Erythroblast (primary cell): ENCODE data around the gene GLCE.

Experiments
- GATA1 ChIP-seq: IDR thresholded peaks from 2 replicates; pipeline ENCODE4 v1.6.1; 2011; ENCODE audit warnings: low read depth, mild to moderate bottlenecking, control low read depth, low read length, moderate library complexity
- POLR2A ChIP-seq: IDR thresholded peaks from 2 replicates; pipeline ENCODE4 v1.6.1; 2011; ENCODE audit warnings: mild to moderate bottlenecking, low read length

GRCh38 chr15:69141833-69142232 lies 18.6 kb upstream of the GLCE start:
- TF ChIP-seq POLR2A (no peak), GATA1 (no peak)
